Caco-2 (cell line): ENCODE measurements around the gene PBX2. TPM values are rescaled to one million over a fixed set of nuclear protein-coding genes. Genes with fewer than 3 reads are reported as not detected.
A peak's percentile ranks its signal among the peaks of the same experiment; 100 is the strongest.

ENCODE experiments used
- BruUV-seq: library from RNA; stranded (reverse); fragments of 400-500 nt; replicated peaks from 2 replicates; lab custom pipeline; 2021; lab: Mats Ljungman, UMichigan
- CTCF ChIA-PET: fragments of 300-600 bp; sonication (Branson Sonifier 250); formaldehyde crosslinking; loops from one replicate; lab custom pipeline; 2022; ENCODE audit warnings: antibody characterized with exemption; lab: Charles Lee
- POLR2A ChIA-PET: fragments of 300-600 bp; sonication (Branson Sonifier 250); formaldehyde crosslinking; loops from one replicate; lab custom pipeline; 2022; ENCODE audit warnings: antibody characterized with exemption; lab: Charles Lee
- DNase-seq, 2 experiments: peaks; one replicate each; pipeline versions ENCODE4 v3.0.0 to v3.0.0-alpha.2; 2020 to 2022
- H3K27me3 ChIP-seq: replicated peaks from 2 replicates; pipeline ENCODE4 v1.6.0; 2011; ENCODE audit warnings: low read length; ENCODE audit not compliant: control insufficient read depth, insufficient read depth
- H3K36me3 ChIP-seq: 2 replicates; pipeline ENCODE4 v1.5.1; 2011; ENCODE audit warnings: low read length; ENCODE audit not compliant: control insufficient read depth, insufficient read depth
- H3K4me1 ChIP-seq: fragments of 250-450 bp; sonication (Bioruptor Pico); 2 replicates; pipeline ENCODE4 v1.5.1; 2020; ENCODE audit warnings: mild to moderate bottlenecking
- H3K4me3 ChIP-seq: 2 replicates; pipeline ENCODE4 v1.5.1; 2011; ENCODE audit warnings: low read depth, mild to moderate bottlenecking, control low read depth, low read length
- H3K9me3 ChIP-seq: fragments of 250-450 bp; sonication (Bioruptor Pico); 2 replicates; pipeline ENCODE4 v1.5.1; 2020; ENCODE audit warnings: mild to moderate bottlenecking, moderate library complexity
- H3K27ac Mint-ChIP-seq: one replicate; pipeline ENCODE4 v1.8.0; 2022; ENCODE audit warnings: mixed read lengths; ENCODE audit not compliant: unreplicated experiment
- H3K27me3 Mint-ChIP-seq: one replicate; pipeline ENCODE4 v1.8.0; 2022; ENCODE audit warnings: mixed read lengths; ENCODE audit not compliant: insufficient read depth, unreplicated experiment
- H3K36me3 Mint-ChIP-seq: one replicate; pipeline ENCODE4 v1.8.0; 2022; ENCODE audit warnings: mild to moderate bottlenecking, mixed read lengths; ENCODE audit not compliant: insufficient read depth, unreplicated experiment
- H3K4me1 Mint-ChIP-seq: one replicate; pipeline ENCODE4 v1.8.0; 2022; ENCODE audit warnings: low read depth, mixed read lengths; ENCODE audit not compliant: unreplicated experiment
- H3K4me3 Mint-ChIP-seq: one replicate; pipeline ENCODE4 v1.8.0; 2022; ENCODE audit warnings: mild to moderate bottlenecking, moderate library complexity, mixed read lengths; ENCODE audit not compliant: unreplicated experiment
- H3K9me3 Mint-ChIP-seq: one replicate; pipeline ENCODE4 v1.8.0; 2022; ENCODE audit warnings: mixed read lengths; ENCODE audit not compliant: unreplicated experiment
- CTCF ChIP-seq, 2 experiments: fragments of 200-600 bp in 1 of 2; IDR thresholded peaks; 1 replicate in 1 of 2; 2 replicates in 1 of 2; pipeline versions ENCODE4 v1.5.1 to v1.8.0; 2011 to 2022; ENCODE audit warnings: antibody characterized with exemption in 1 of 2, control low read depth in 1 of 2, inconsistent platforms in 1 of 2, low read depth in 1 of 2, low read length in 1 of 2, mild to moderate bottlenecking in 1 of 2, moderate library complexity in 1 of 2; ENCODE audit not compliant: insufficient read depth in 1 of 2, severe bottlenecking in 1 of 2, unreplicated experiment in 1 of 2
- intact Hi-C: fragments of 100-400 bp; cut with micrococcal nuclease; formaldehyde crosslinking; loops from one replicate; pipeline ENCODE4 v1.10.0; 2022; ENCODE audit not compliant: unreplicated experiment
- total RNA-seq: library from RNA; stranded (reverse); gene quantifications from 2 replicates; pipeline ENCODE4 v1.2.3, GENCODE V29; 2022

The PBX2 gene
- total RNA-seq, 1 experiment from 2014 or later = 96.3 TPM

- intact Hi-C loops = loop anchor here (1.0 kb wide), 4 partner anchors 12 to 50 kb away; partner anchors contain the start of genes ATF6B, PBX2 and PPT2
- peaks cover 46% of the 10 kb centered on the region for H3K36me3 Mint-ChIP-seq
- peak within 1 kb of the TSS; percentile 94 for H3K27ac Mint-ChIP-seq
- peak within 1 kb of the TSS; percentile 81 for H3K4me3 Mint-ChIP-seq
- Histone ChIP-seq H3K4me1 (peaks cover 15% of the 10 kb centered on the region), H3K4me3 (peak within 1 kb of the TSS; percentile 87), H3K36me3 (peaks cover 1% of the 10 kb centered on the region), H3K27me3 (no peaks in the 10 kb centered on the region), H3K9me3 (no peaks in the 10 kb centered on the region)
- CTCF ChIA-PET = interaction anchor here (0.6 to 2.1 kb wide), 8 partner anchors 12 to 793 kb away, joined by 3 to 24 read pairs (median 4); partner anchors contain the start of genes GPSM3 and PBX2
- no peaks in the 10 kb centered on the region for H3K27me3 Mint-ChIP-seq
- BruUV-seq = no TSS peak
- peak; percentile 97 to 99 for DNase-seq
- H3K9me3 Mint-ChIP-seq = no peaks in the 10 kb centered on the region
- POLR2A ChIA-PET = interaction anchor here (0.6 to 1.4 kb wide), 5 partner anchors 18 to 439 kb away, joined by 3 to 29 read pairs (median 3); partner anchors contain the start of gene FKBPL
- peaks cover 46% of the 10 kb centered on the region for H3K4me1 Mint-ChIP-seq
- TF ChIP-seq CTCF (IDR thresholded peaks at IDR 0.05; ENCODE audit: insufficient read depth in 1 of 2, low read depth in 1 of 2, low read length in 1 of 2, severe bottlenecking in 1 of 2, unreplicated experiment in 1 of 2) = no peak
These were observed 12.0 kb downstream of the PBX2 start, which contains the start of gene RNF5 for GRCh38 chr6:32177788-32178546. RNF5 (plus strand) TSS chr6:32178405; CDS start chr6:32178512, 107 bp downstream.

- peaks cover 42% of the 10 kb centered on the region for H3K36me3 Mint-ChIP-seq
- Histone ChIP-seq H3K4me1 (peaks cover 22% of the 10 kb centered on the region), H3K36me3 (peaks cover 1% of the 10 kb centered on the region), H3K27me3 (no peaks in the 10 kb centered on the region), H3K9me3 (no peaks in the 10 kb centered on the region), H3K4me3 (peak overlapping the region; percentile 87)
- H3K4me3 Mint-ChIP-seq = peak overlapping the region; percentile 81
- ChIA-PET POLR2A (interaction anchor here (0.6 to 1.4 kb wide), 5 partner anchors 13 to 363 kb away, joined by 3 to 29 read pairs (median 3); partner anchors contain the start of genes FKBPL and PBX2), CTCF (interaction anchor here (0.6 to 2.1 kb wide), 7 partner anchors 13 to 794 kb away, joined by 3 to 24 read pairs (median 3); partner anchors contain the start of genes GPSM3 and PBX2)
- DNase-seq = peak; percentile 64 to 68
- no peaks in the 10 kb centered on the region for H3K9me3 Mint-ChIP-seq
- no peak for TF ChIP-seq CTCF (IDR thresholded peaks at IDR 0.05; ENCODE audit: insufficient read depth in 1 of 2, low read depth in 1 of 2, low read length in 1 of 2, severe bottlenecking in 1 of 2, unreplicated experiment in 1 of 2)
- H3K4me1 Mint-ChIP-seq = peaks cover 46% of the 10 kb centered on the region
- H3K27me3 Mint-ChIP-seq = no peaks in the 10 kb centered on the region
- TSS peak; percentile 58 for BruUV-seq
- intact Hi-C loops = loop anchor here (1.0 kb wide), 1 partner anchor 18 kb away; no protein-coding TSS in a partner anchor
- peak overlapping the region; percentile 94 for H3K27ac Mint-ChIP-seq
These were observed 12.7 kb downstream of the PBX2 start for GRCh38 chr6:32177183-32177787.
